H9 (cell line): Measurements from ENCODE around the gene HIVEP1. TPM values are rescaled to one million over a fixed set of nuclear protein-coding genes. Genes with fewer than 3 reads are reported as not detected.

Experiments used
- DNase-seq: peaks from one replicate; pipeline ENCODE4 v3.0.0-alpha.2; 2017
- H2AFZ ChIP-seq: one replicate; pipeline ENCODE4 v1.6.1; 2013; ENCODE audit warnings: mild to moderate bottlenecking, low read length, control low read depth, moderate library complexity
- H2AK5ac ChIP-seq: 2 replicates; pipeline ENCODE4 v1.6.1; 2013; ENCODE audit warnings: low read length, control low read depth, mixed read lengths; ENCODE audit not compliant: insufficient read length
- H2BK120ac ChIP-seq: one replicate; pipeline ENCODE4 v1.6.1; 2013; ENCODE audit warnings: low read depth, mild to moderate bottlenecking, low read length, control low read depth, inconsistent platforms; ENCODE audit not compliant: poor library complexity, severe bottlenecking
- H2BK12ac ChIP-seq: 2 replicates; pipeline ENCODE4 v1.6.1; 2013; ENCODE audit warnings: low read length, control low read depth, mixed read lengths, low read depth; ENCODE audit not compliant: insufficient read length
- H2BK15ac ChIP-seq: 2 replicates; pipeline ENCODE4 v1.6.1; 2013; ENCODE audit warnings: low read depth, low read length, control low read depth
- H2BK20ac ChIP-seq: one replicate; pipeline ENCODE4 v1.6.1; 2013; ENCODE audit warnings: low read depth, mild to moderate bottlenecking, low read length, control low read depth, inconsistent platforms; ENCODE audit not compliant: poor library complexity, severe bottlenecking
- H2BK5ac ChIP-seq: 2 replicates; pipeline ENCODE4 v1.6.1; 2013; ENCODE audit warnings: low read length, control low read depth, mixed read lengths; ENCODE audit not compliant: insufficient read length
- H3K14ac ChIP-seq: 2 replicates; pipeline ENCODE4 v1.6.1; 2013; ENCODE audit warnings: low read length, control low read depth; ENCODE audit not compliant: insufficient read depth
- H3K18ac ChIP-seq: 2 replicates; pipeline ENCODE4 v1.6.1; 2013; ENCODE audit warnings: low read depth, mild to moderate bottlenecking, mixed read lengths, low read length, control low read depth; ENCODE audit not compliant: insufficient read length
- H3K23ac ChIP-seq: 2 replicates; pipeline ENCODE4 v1.6.1; 2013; ENCODE audit warnings: low read length, control low read depth, mixed read lengths, low read depth; ENCODE audit not compliant: insufficient read length
- H3K23me2 ChIP-seq: 2 replicates; pipeline ENCODE4 v1.6.1; 2013; ENCODE audit warnings: low read depth, mild to moderate bottlenecking, mixed read lengths, low read length, control low read depth; ENCODE audit not compliant: insufficient read length, poor library complexity, severe bottlenecking
- H3K27ac ChIP-seq: 2 replicates; pipeline ENCODE4 v1.5.1; 2013; ENCODE audit warnings: low read length, control low read depth, mixed read lengths, low read depth; ENCODE audit not compliant: insufficient read length
- H3K27me3 ChIP-seq: 2 replicates; pipeline ENCODE4 v1.6.1; 2013; ENCODE audit warnings: low read length, control low read depth, inconsistent platforms; ENCODE audit not compliant: insufficient read depth
- H3K4ac ChIP-seq: 2 replicates; pipeline ENCODE4 v1.6.1; 2013; ENCODE audit warnings: low read depth, mild to moderate bottlenecking, control low read depth, inconsistent platforms, low read length, moderate library complexity
- H3K4me1 ChIP-seq: 2 replicates; pipeline ENCODE4 v1.6.1; 2013; ENCODE audit warnings: low read length, control low read depth, inconsistent platforms; ENCODE audit not compliant: insufficient read depth
- H3K4me2 ChIP-seq: 2 replicates; pipeline ENCODE4 v1.6.1; 2013; ENCODE audit warnings: low read length, control low read depth, mixed read lengths; ENCODE audit not compliant: insufficient read length, insufficient read depth
- H3K56ac ChIP-seq: 2 replicates; pipeline ENCODE4 v1.6.1; 2013; ENCODE audit warnings: low read depth, mild to moderate bottlenecking, mixed read lengths, low read length, control low read depth; ENCODE audit not compliant: insufficient read length
- H3K79me1 ChIP-seq: 2 replicates; pipeline ENCODE4 v1.6.1; 2013; ENCODE audit warnings: low read depth, mild to moderate bottlenecking, moderate library complexity, low read length, control low read depth, inconsistent platforms; ENCODE audit not compliant: insufficient read depth, poor library complexity, severe bottlenecking
- H3K79me2 ChIP-seq: 2 replicates; pipeline ENCODE4 v1.6.1; 2013; ENCODE audit warnings: low read length, control low read depth, inconsistent platforms; ENCODE audit not compliant: insufficient read depth
- H3K9ac ChIP-seq: 2 replicates; pipeline ENCODE4 v1.6.1; 2013; ENCODE audit warnings: low read length, control low read depth, mixed read lengths; ENCODE audit not compliant: insufficient read length; ENCODE audit errors: extremely low read depth
- H3K9me3 ChIP-seq: one replicate; pipeline ENCODE4 v1.6.1; 2013; ENCODE audit warnings: low read depth, low read length, inconsistent platforms; ENCODE audit not compliant: control insufficient read depth
- H3T11ph ChIP-seq: one replicate; pipeline ENCODE4 v1.6.1; 2013; ENCODE audit warnings: mild to moderate bottlenecking, low read length, control low read depth, inconsistent platforms
- H4K20me1 ChIP-seq: one replicate; pipeline ENCODE4 v1.6.1; 2013; ENCODE audit not compliant: control insufficient read depth, insufficient read length, insufficient read depth
- H4K5ac ChIP-seq: 2 replicates; pipeline ENCODE4 v1.6.1; 2013; ENCODE audit warnings: low read depth, mild to moderate bottlenecking, mixed read lengths, low read length, control low read depth; ENCODE audit not compliant: insufficient read length
- H4K8ac ChIP-seq: replicated peaks from 2 replicates; pipeline ENCODE4 v1.6.1; 2013; ENCODE audit warnings: low read length, control low read depth, mixed read lengths, low read depth; ENCODE audit not compliant: insufficient read length
- H4K91ac ChIP-seq: 2 replicates; pipeline ENCODE4 v1.6.1; 2013; ENCODE audit warnings: low read depth, mild to moderate bottlenecking, moderate library complexity, mixed read lengths, low read length, control low read depth; ENCODE audit not compliant: insufficient read length
- H3K27ac Mint-ChIP-seq, 3 experiments: 2 replicates in 2 of 3; 3 replicates in 1 of 3; pipeline ENCODE4 v1.8.0; 2020 to 2021; ENCODE audit warnings: mixed read lengths in 3 of 3, mild to moderate bottlenecking in 1 of 3, moderate library complexity in 1 of 3
- H3K27me3 Mint-ChIP-seq: 2 replicates; pipeline ENCODE4 v1.8.0; 2021; ENCODE audit warnings: low read depth, mild to moderate bottlenecking, moderate library complexity, mixed read lengths
- H3K36me3 Mint-ChIP-seq, 3 experiments: 2 replicates in 2 of 3; 3 replicates in 1 of 3; pipeline ENCODE4 v1.8.0; 2020 to 2021; ENCODE audit warnings: low read depth in 3 of 3, mixed read lengths in 3 of 3; ENCODE audit not compliant: insufficient read depth in 1 of 3
- H3K4me1 Mint-ChIP-seq, 2 experiments: 2 replicates each; pipeline ENCODE4 v1.8.0; 2020; ENCODE audit warnings: mixed read lengths in 2 of 2
- H3K4me3 Mint-ChIP-seq, 2 experiments: 2 replicates in 1 of 2; 3 replicates in 1 of 2; pipeline ENCODE4 v1.8.0; 2020 to 2021; ENCODE audit warnings: mild to moderate bottlenecking in 2 of 2, mixed read lengths in 2 of 2, moderate library complexity in 1 of 2
- H3K9me3 Mint-ChIP-seq, 2 experiments: 2 replicates in 1 of 2; 3 replicates in 1 of 2; pipeline ENCODE4 v1.8.0; 2020; ENCODE audit warnings: mild to moderate bottlenecking in 2 of 2, mixed read lengths in 2 of 2, moderate library complexity in 1 of 2
- CTCF ChIP-seq: fragments of 200-600 bp; sonication (generic); conservative IDR thresholded peaks from 3 replicates; pipeline ENCODE4 v1.8.0; 2021; ENCODE audit warnings: antibody characterized with exemption, mild to moderate bottlenecking
- WGBS: extraction: QIAGEN DNeasy Blood & Tissue Kit; methylation state at CpG from one replicate; pipeline ENCODE4 v1.1.7; 2013; ENCODE audit warnings: missing lambda C conversion rate, low lambda C conversion rate, mixed read lengths; ENCODE audit not compliant: insufficient read length; ENCODE audit errors: extremely low coverage; 5-methylcytosine and 5-hydroxymethylcytosine counted together
- total RNA-seq: library from RNA; stranded (reverse); gene quantifications from 2 replicates; pipeline ENCODE4 v1.2.1, GENCODE V29; 2021

The HIVEP1 gene
- total RNA-seq, 1 experiment from 2014 or later, result 44.2 TPM

GRCh38 chr6:11999246-11999645, 12.9 kb upstream of the HIVEP1 start:
- H3K9me3 ChIP-seq, result no peaks in the 10 kb centered on the region
- no peak overlapping the region for H2BK15ac ChIP-seq
- no peak overlapping the region for H3K23ac ChIP-seq
- H2BK12ac ChIP-seq, result no peak overlapping the region
- WGBS, result no CpG with 5 or more reads among the region's 5 CpGs
- no peak overlapping the region for H2BK5ac ChIP-seq
- H3K4me1 ChIP-seq, result peaks cover 2% of the 10 kb centered on the region; the same call in 1 of the 2 replicates
- no peak overlapping the region for H3K4me2 ChIP-seq
- H4K8ac ChIP-seq, result no peak overlapping the region
- no peak overlapping the region for H3K56ac ChIP-seq
- H3K4me3 Mint-ChIP-seq, result no peak overlapping the region
- H3K14ac ChIP-seq, result no peak overlapping the region
- H3K27me3 Mint-ChIP-seq, result no peaks in the 10 kb centered on the region
- no peak for TF ChIP-seq CTCF
- H2BK20ac ChIP-seq, result no peak overlapping the region
- H3K4ac ChIP-seq, result no peak overlapping the region
- no peaks in the 10 kb centered on the region for H3K9me3 Mint-ChIP-seq
- H3K4me1 Mint-ChIP-seq, result no peaks in the 10 kb centered on the region
- H3K36me3 Mint-ChIP-seq, result no peaks in the 10 kb centered on the region
- no peak overlapping the region for H4K5ac ChIP-seq
- H3T11ph ChIP-seq, result no peak overlapping the region
- no peak overlapping the region for H4K91ac ChIP-seq
- H2BK120ac ChIP-seq, result no peak overlapping the region
- H3K79me1 ChIP-seq, result no peaks in the 10 kb centered on the region
- no peak overlapping the region for H3K18ac ChIP-seq
- H3K27ac ChIP-seq, result no peak overlapping the region
- no peak for DNase-seq
- H2AK5ac ChIP-seq, result no peak overlapping the region
- no peak overlapping the region for H2AFZ ChIP-seq
- H3K23me2 ChIP-seq, result no peaks in the 10 kb centered on the region
- no peak overlapping the region for H3K27ac Mint-ChIP-seq
- H4K20me1 ChIP-seq, result no peaks in the 10 kb centered on the region
- no peak overlapping the region for H3K9ac ChIP-seq
- no peaks in the 10 kb centered on the region for H3K79me2 ChIP-seq
- H3K27me3 ChIP-seq, result no peaks in the 10 kb centered on the region
